ENCODE results near the gene ELMOD3. TPM values are rescaled to one million over a fixed set of nuclear protein-coding genes. Genes with fewer than 3 reads are reported as not detected.
"Not testable (repeated sequence)": the region's sequence is repeated elsewhere in the genome, so short reads cannot be mapped to it uniquely, and the experiment has no call there.

Gene ELMOD3
- total and polyA plus RNA-seq, 5 experiments from 2014 or later: 6.3 to 29.3 (median 14.5) TPM

GRCh38 chr2:85435220-85435958 is 80.8 kb downstream of the ELMOD3 start:
- H3K4me3 Mint-ChIP-seq: no peak overlapping the region
- H3K36me3 Mint-ChIP-seq: no peaks in the 10 kb centered on the region
- ATAC-seq: no peak
- peaks cover 13 to 40% (median 37%) of the 10 kb centered on the region in 4 donors for H3K4me1 Mint-ChIP-seq
- POLR2A ChIA-PET: interaction anchor here (1.0 to 11.5 kb wide), 2 partner anchors 104 to 127 kb away, joined by 4 to 119 read pairs; partner anchors contain the start of gene MAT2A
- no peaks in the 10 kb centered on the region for H3K27me3 Mint-ChIP-seq
- no peak for DNase-seq
- peak overlapping the region in 2 of 10 donors; percentile 40 to 79 for H3K27ac Mint-ChIP-seq
- H3K9me3 Mint-ChIP-seq: no peaks in the 10 kb centered on the region

GRCh38 chr2:85435981-85436835 is 81.6 kb downstream of the ELMOD3 start:
- Mint-ChIP-seq H3K27ac (peak overlapping the region in 9 of 10 donors; percentile 60 to 97 (median 90)), H3K4me1 (peaks cover 13 to 43% (median 41%) of the 10 kb centered on the region in 4 donors), H3K9me3 (no peaks in the 10 kb centered on the region), H3K36me3 (no peaks in the 10 kb centered on the region), H3K27me3 (no peaks in the 10 kb centered on the region), H3K4me3 (peak overlapping the region in 9 of 10 donors; percentile 4 to 90 (median 72))
- POLR2A ChIA-PET: interaction anchor here (0.6 to 11.5 kb wide), 5 partner anchors 103 to 176 kb away, joined by 3 to 119 read pairs (median 5); partner anchors contain the start of genes C2orf68, GGCX and MAT2A
- ATAC-seq (no peak), DNase-seq (no peak)

- Mint-ChIP-seq H3K27ac (peak overlapping the region; percentile 74 to 97 (median 94)), H3K36me3 (no peaks in the 10 kb centered on the region), H3K4me3 (peak overlapping the region; percentile 78 to 98 (median 88)), H3K9me3 (no peaks in the 10 kb centered on the region), H3K27me3 (no peaks in the 10 kb centered on the region), H3K4me1 (peaks cover 13 to 43% (median 41%) of the 10 kb centered on the region in 4 donors)
- DNase-seq (no peak), ATAC-seq (peak; percentile 2 to 4)
- POLR2A ChIA-PET: interaction anchor here (0.6 to 11.5 kb wide), 13 partner anchors 9 to 175 kb away, joined by 3 to 119 read pairs (median 6); partner anchors contain the start of genes C2orf68, ELMOD3, GGCX and MAT2A
These were observed 82.4 kb downstream of the ELMOD3 start for GRCh38 chr2:85436836-85437487.

GRCh38 chr2:85437488-85438200 is 83.1 kb downstream of the ELMOD3 start:
- ATAC-seq (peak; percentile 88 to 92), DNase-seq (peak; percentile 57 to 83 (median 72))
- H3K4me1 Mint-ChIP-seq: peaks cover 13 to 43% (median 41%) of the 10 kb centered on the region in 4 donors
- H3K27ac Mint-ChIP-seq: peak overlapping the region; percentile 89 to 97 (median 95)
- POLR2A ChIA-PET: interaction anchor here (0.6 to 11.5 kb wide), 14 partner anchors 9 to 174 kb away, joined by 3 to 119 read pairs (median 6); partner anchors contain the start of genes C2orf68, ELMOD3, GGCX and MAT2A
- peak overlapping the region; percentile 78 to 98 (median 89) for H3K4me3 Mint-ChIP-seq
- H3K27me3 Mint-ChIP-seq: no peaks in the 10 kb centered on the region
- H3K9me3 Mint-ChIP-seq: no peaks in the 10 kb centered on the region
- H3K36me3 Mint-ChIP-seq: no peaks in the 10 kb centered on the region

GRCh38 chr2:85438201-85439024 is 83.8 kb downstream of the ELMOD3 start:
- no peaks in the 10 kb centered on the region for H3K9me3 Mint-ChIP-seq
- peaks cover 13 to 43% (median 41%) of the 10 kb centered on the region in 4 donors for H3K4me1 Mint-ChIP-seq
- peak overlapping the region; percentile 73 to 90 (median 85) for H3K4me3 Mint-ChIP-seq
- no peaks in the 10 kb centered on the region for H3K27me3 Mint-ChIP-seq
- H3K27ac Mint-ChIP-seq: peak overlapping the region; percentile 70 to 96 (median 94)
- POLR2A ChIA-PET: interaction anchor here (0.6 to 11.5 kb wide), 11 partner anchors 10 to 122 kb away, joined by 3 to 119 read pairs (median 7); partner anchors contain the start of genes ELMOD3, GGCX, MAT2A and RETSAT
- no peaks in the 10 kb centered on the region for H3K36me3 Mint-ChIP-seq
- ATAC-seq (no peak), DNase-seq (no peak)

GRCh38 chr2:85439025-85439472 is 84.5 kb downstream of the ELMOD3 start:
- POLR2A ChIA-PET: interaction anchor here (2.2 to 11.5 kb wide), 2 partner anchors 19 to 100 kb away, joined by 19 to 119 read pairs; partner anchors contain the start of genes MAT2A and SH2D6
- no peaks in the 10 kb centered on the region for H3K36me3 Mint-ChIP-seq
- no peaks in the 10 kb centered on the region for H3K27me3 Mint-ChIP-seq
- H3K9me3 Mint-ChIP-seq: no peaks in the 10 kb centered on the region
- ATAC-seq: no peak
- H3K27ac Mint-ChIP-seq: peak overlapping the region in 6 of 10 donors; percentile 48 to 89 (median 71)
- peaks cover 13 to 43% (median 41%) of the 10 kb centered on the region in 4 donors for H3K4me1 Mint-ChIP-seq
- no peak for DNase-seq
- H3K4me3 Mint-ChIP-seq: peak overlapping the region in 7 of 10 donors; percentile 7 to 51 (median 31)

GRCh38 chr2:85439569-85439968 is 85.0 kb downstream of the ELMOD3 start:
- H3K4me1 Mint-ChIP-seq: peaks cover 13 to 43% (median 41%) of the 10 kb centered on the region in 4 donors
- not testable (repeated sequence) for H3K9me3 Mint-ChIP-seq, H3K36me3 Mint-ChIP-seq, H3K27me3 Mint-ChIP-seq, DNase-seq, ATAC-seq
- H3K27ac Mint-ChIP-seq: peak overlapping the region in 7 of 10 donors; percentile 48 to 93 (median 86)
- H3K4me3 Mint-ChIP-seq: peak overlapping the region in 7 of 10 donors; percentile 18 to 81 (median 58)
- POLR2A ChIA-PET: interaction anchor here (0.6 to 11.5 kb wide), 2 partner anchors 83 to 100 kb away, joined by 4 to 119 read pairs; partner anchors contain the start of gene MAT2A

GRCh38 chr2:85439986-85440385 is 85.4 kb downstream of the ELMOD3 start:
- Mint-ChIP-seq H3K27ac (peak overlapping the region; percentile 48 to 93 (median 87)), H3K4me3 (peak overlapping the region; percentile 36 to 81 (median 66)), H3K27me3 (no peaks in the 10 kb centered on the region), H3K36me3 (no peaks in the 10 kb centered on the region), H3K9me3 (no peaks in the 10 kb centered on the region), H3K4me1 (peaks cover 13 to 43% (median 41%) of the 10 kb centered on the region in 4 donors)
- POLR2A ChIA-PET: interaction anchor here (0.6 to 11.5 kb wide), 2 partner anchors 84 to 100 kb away, joined by 4 to 119 read pairs; partner anchors contain the start of gene MAT2A
- ATAC-seq (no peak), DNase-seq (peak in 1 of 10 donors; percentile 30)

GRCh38 chr2:85440729-85441128 is 86.2 kb downstream of the ELMOD3 start:
- DNase-seq (peak in 1 of 10 donors; percentile 19), ATAC-seq (no peak)
- Mint-ChIP-seq H3K36me3 (no peaks in the 10 kb centered on the region), H3K4me3 (peak overlapping the region in 1 of 10 donors; percentile 4), H3K4me1 (peaks cover 13 to 42% (median 39%) of the 10 kb centered on the region in 4 donors), H3K27ac (peak overlapping the region in 5 of 10 donors; percentile 7 to 89 (median 48)), H3K27me3 (no peaks in the 10 kb centered on the region), H3K9me3 (no peaks in the 10 kb centered on the region)
- POLR2A ChIA-PET: interaction anchor here (11.5 kb wide), 1 partner anchor 99 kb away, joined by 119 read pairs; the partner anchor contains the start of gene MAT2A
